GM13977 (cell line): ENCODE measurements around the gene NLGN4Y.

Source experiments
- DNase-seq: peaks from one replicate; pipeline ENCODE4 v3.0.0; 2012; ENCODE audit warnings: low spot score
- in situ Hi-C: fragments of 300-500 bp; cut with MboI; formaldehyde crosslinking; loops from one replicate; pipeline ENCODE4 v1.12.0; 2022; ENCODE audit warnings: low sequenced_read_pairs, low pct_unique_long_range_greater_than_20kb, mixed read lengths, inconsistent platforms; ENCODE audit not compliant: unreplicated experiment
- TF ChIP-seq, protein P1 (sequence below): IDR thresholded peaks from 2 replicates; pipeline ENCODE4 v1.5.1; 2012; ENCODE audit warnings: mild to moderate bottlenecking, control low read depth; ENCODE audit not compliant: insufficient read depth; ENCODE audit errors: extremely low read depth, missing control alignments

The NLGN4Y gene

DNA sequence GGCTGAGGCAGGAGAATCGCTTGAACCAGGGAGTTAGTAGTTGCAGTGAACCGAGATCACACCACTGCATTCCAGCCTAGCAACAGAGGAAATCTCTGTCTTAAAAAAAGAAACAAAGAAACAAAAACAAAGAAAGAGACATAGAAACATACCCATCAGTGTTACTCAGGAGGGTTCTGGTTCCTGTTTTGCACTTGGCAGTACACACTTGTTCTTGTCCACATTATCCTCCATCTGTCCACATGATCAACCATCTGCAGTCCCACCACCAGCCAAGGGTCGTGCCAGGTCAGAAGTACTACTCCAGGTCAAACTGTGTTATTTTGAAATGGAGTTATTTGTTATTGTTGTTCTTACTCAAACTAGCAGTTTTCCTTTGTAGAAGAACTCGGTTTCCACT, 62.4 kb downstream of the NLGN4Y start:
- in situ Hi-C loops = no loop called here

DNA sequence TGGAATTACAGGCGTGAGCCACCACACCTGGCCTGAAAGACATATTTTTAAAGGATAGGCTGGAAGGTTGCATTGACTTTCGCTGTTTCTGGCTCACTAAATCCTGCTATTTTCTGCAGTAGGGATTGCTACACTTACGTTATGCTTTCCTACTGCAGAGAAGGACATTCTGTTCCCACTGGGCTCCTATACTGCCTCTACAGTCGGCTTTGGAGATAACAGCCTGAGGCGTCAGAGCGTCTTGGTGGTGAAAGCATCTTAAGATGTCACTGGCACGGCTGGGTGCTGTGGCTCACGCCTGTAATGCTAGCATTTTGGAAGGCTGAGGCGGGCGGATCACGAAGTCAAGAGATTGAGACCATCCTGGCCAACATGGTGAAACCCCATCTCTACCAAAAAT, 77.0 kb downstream of the NLGN4Y start:
- TF ChIP-seq, protein P1, sequence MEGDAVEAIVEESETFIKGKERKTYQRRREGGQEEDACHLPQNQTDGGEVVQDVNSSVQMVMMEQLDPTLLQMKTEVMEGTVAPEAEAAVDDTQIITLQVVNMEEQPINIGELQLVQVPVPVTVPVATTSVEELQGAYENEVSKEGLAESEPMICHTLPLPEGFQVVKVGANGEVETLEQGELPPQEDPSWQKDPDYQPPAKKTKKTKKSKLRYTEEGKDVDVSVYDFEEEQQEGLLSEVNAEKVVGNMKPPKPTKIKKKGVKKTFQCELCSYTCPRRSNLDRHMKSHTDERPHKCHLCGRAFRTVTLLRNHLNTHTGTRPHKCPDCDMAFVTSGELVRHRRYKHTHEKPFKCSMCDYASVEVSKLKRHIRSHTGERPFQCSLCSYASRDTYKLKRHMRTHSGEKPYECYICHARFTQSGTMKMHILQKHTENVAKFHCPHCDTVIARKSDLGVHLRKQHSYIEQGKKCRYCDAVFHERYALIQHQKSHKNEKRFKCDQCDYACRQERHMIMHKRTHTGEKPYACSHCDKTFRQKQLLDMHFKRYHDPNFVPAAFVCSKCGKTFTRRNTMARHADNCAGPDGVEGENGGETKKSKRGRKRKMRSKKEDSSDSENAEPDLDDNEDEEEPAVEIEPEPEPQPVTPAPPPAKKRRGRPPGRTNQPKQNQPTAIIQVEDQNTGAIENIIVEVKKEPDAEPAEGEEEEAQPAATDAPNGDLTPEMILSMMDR = no peak
- no peak for DNase-seq
- in situ Hi-C loops = no loop called here

More for the DNA sequence above, 62.4 kb downstream of the NLGN4Y start:
- TF ChIP-seq, protein P1 = no peak
- DNase-seq = no peak

DNA sequence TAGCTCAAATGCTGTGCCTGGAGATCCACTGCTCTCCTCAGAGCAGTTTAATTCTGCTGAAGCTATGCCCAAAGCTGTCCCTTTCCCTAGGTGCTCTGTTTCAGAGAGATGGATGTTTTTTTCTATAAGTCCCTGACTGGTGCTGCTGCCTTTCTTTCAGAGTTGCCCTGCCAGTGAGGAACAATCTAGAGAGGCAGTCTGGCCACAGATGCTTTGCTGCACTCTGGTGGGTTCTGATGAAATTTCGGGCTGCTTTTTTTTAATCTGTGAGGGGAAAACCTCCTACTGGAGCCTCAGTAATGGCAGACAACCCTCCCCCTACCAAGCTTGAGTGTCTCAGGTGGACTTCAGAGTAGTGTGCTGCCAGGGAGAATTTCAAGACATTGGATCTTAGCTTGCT, 93.3 kb downstream of the NLGN4Y start:
- in situ Hi-C loops = no loop called here
- TF ChIP-seq, protein P1 = no peak
- DNase-seq = no peak

DNA sequence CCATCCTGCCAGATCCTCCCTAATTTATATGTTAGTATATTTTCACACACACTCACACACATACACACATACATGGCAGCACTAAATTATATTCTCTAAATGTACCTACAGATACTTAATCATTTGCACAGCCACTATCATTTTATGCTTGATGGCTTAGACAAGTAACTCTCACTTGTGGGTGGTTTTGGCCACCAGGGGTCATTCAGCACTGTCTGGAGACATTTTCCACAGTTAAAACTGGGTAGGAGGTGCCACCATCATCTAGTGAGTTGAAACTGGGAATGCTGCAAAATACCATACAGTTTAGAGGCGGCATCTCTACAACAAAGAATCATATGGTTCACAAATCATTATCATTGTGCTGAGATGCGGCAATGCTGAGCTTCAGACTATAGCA, 94.2 kb downstream of the NLGN4Y start:
- TF ChIP-seq, protein P1 = no peak
- no peak for DNase-seq
- in situ Hi-C loops = no loop called here

DNA sequence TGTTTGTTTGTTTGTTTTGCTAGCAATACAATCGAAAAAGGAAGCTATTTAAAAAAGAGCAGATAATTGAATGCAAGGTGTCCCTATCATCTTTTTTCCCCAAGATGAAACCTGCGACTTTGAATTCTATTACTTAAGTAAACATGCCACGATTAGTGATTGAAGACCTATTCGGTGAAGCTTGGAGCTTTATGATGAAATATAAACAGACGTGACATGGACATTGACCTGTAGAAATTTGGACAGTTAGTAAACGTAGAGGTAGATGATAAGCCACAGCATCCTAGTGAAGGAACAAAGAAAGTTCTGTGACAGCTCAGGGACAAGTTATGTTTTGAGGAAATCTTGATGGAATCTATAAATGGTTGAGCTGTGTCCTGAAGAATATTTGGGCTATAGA, 103.9 kb downstream of the NLGN4Y start:
- TF ChIP-seq, protein P1 = no peak
- no peak for DNase-seq
- in situ Hi-C loops = no loop called here

DNA sequence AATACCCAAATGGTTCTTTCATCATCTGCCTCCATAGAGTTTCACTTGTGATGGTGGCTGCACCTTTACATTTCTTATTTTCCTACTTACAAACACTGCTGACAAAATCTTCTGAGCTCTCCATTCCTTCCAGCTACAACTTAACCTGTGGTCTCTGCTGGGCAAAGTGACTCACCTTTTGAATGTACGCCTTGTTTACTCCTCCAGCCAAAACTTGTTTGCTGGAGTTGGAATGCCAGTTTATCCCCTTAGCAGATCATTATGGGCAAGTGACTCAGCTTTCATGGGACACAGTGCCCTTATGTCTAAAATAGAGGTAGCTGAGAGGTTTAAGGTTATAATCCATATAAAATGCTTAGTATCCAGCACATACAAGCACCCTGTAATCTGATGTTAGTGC, 107.3 kb downstream of the NLGN4Y start:
- DNase-seq = no peak

More for the DNA sequence above, 107.3 kb downstream of the NLGN4Y start:
- in situ Hi-C loops = no loop called here
- TF ChIP-seq, protein P1 = no peak
